Placental pericyte (primary cell): Measurements from ENCODE around the gene COQ10B. TPM values are rescaled to one million over a fixed set of nuclear protein-coding genes. Genes with fewer than 3 reads are reported as not detected.

Experiments used
- small RNA-seq: library from RNA; depleted of rRNA; stranded (forward); fragments of <200 nt; gene quantifications from one replicate; pipeline ENCODE3, GENCODE V24; 2012; ENCODE audit warnings: low replicate concordance
- total RNA-seq: library from RNA; depleted of rRNA; stranded (reverse); fragments of >200 nt; gene quantifications from 2 replicates; pipeline ENCODE4 v1.2.3, GENCODE V29; 2012

COQ10B gene
- total RNA-seq, result 41.6 and 68.9 TPM in 2 replicates

DNA sequence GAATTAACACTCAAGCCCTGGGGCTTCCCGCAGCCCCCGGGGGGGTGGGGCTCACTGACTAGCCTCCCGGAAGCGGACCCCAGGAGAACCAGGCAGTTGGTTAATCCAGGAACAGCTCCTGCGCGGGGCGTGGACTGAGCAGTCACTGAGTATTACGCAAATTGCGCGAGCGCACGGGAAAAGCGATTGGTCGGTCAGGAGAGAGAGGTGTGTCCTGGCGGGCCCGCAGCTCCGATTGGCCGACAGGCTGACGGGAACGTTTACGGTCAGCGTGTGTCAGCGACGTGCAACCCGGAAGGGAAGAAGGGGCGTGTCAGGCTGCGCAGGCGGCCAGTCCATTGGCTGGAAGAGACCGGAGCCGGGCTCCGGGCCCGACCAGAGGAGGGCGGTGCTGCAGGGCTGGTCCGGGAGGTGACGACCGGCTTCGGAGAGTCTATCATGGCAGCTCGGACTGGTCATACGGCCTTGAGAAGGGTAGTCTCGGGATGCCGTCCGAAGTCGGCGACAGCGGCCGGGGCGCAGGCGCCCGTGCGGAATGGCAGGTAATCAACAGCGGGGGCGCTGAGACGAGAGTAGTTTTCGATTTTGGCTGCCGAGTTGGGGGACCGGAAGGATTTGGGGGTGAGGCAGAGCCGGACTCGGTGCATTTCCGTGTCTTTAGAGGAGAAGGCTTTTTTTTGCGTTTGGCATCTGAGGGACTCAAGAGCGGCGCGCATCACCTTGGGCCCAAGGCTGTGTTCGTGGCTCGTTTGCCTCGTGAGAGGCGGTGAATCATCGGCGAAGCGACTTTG, at the start of gene COQ10B:
COQ10B (plus strand) TSS at position 430 of the 791 bp plus-strand sequence; CDS start at position 439, 9 bp downstream.

DNA sequence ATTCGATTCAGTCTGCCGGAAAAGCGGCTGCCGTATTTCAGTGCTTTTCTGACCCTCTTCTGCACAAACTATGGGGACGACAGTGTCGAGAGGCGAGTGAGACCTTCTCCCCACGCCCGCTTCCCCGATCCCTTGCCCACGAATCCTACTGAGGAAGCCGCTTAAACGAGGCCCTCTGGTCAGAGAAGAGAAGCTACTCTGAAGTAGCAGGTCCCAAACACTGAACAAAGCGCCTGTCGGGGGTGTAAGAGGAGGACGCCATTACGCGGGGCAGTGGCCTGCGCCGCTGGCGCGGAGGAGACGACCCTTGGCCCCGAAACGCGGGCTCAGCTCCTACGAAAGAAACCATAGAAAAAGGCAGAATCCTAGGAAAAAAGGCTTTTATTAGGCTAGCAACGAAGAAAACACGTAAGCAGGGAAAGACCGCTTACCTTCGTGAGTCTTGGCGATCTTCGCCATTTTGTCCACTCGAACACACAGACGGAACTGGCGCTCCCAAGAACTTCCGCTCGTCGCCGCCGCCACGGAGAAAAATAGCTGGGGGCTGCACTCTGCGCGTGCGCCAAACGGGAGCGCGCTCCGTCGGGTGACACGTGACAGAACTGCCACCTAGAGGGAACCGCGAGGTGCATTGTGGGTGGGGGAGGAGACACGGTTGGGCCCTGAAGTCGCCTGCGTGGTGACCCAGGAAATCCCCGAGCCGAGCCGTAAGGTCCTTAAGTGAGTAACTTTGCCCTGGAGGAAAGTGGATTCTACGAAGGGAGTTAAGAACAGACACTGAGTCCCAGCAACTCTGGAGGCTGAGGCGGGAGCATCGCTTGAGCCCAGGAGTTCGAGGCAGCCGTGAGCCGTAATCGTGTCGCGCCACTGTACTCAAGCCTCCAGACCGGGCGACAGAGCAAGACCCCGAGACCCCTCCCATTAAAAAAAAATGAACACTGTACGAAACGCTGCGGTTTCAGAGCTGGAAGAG, 18.5 kb upstream of the COQ10B start, which contains the start of gene SF3B1:
SF3B1 (minus strand) TSS at position 488 of the 973 bp plus-strand sequence; CDS start at position 459, 29 bp downstream.

DNA sequence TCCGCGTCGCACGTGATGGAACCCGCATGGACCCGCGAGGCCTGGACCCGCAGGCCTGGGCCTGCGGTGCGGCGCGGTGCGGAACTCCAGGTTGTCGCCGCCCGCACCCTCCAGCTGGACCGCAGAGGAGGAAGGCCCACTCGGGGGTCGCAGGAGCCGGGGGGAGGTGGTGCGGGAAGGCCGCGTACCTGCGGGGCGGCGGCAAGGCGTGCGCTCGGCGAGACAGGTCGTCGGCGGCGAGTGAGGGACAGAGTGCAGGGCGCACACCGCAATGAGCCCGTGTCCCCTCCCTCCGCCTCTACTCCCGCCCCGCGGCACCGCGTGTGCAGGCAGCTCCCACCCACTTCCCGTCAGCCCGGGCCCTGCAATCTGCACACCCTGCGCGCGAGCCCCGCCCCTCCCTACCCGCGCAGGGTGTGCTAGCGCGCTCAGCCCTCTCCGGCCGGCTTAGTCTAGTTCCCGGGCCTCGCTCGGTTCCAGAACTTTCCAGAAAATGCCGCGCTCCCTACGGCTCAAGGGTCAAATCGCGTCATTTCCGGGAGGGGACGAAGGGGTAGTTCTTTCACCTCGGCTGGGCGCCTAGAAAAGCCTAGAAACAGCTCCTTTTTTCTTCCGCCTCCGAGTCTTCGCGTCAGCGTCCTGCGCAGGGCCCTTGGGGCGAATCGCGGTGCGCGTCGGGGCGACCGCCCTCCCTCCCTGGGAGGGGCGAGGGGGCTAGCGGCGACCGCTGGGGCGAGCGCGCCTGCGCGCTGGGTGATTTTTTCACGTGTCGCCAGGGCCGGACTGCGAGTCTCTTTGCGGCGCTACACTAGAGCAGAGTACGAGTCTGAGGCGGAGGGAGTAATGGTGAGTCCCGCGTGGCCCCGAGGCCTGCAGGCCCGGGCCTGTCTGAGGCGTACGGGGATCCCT, 46.5 kb downstream of the COQ10B start, which contains the start of the genes HSPD1 and HSPE1:
HSPD1 (minus strand) TSS at position 247 of the 909 bp plus-strand sequence. CDS start 992 bp downstream, outside the sequence.
HSPE1 (plus strand) TSS at position 786 of the 909 bp plus-strand sequence; CDS start at position 844, 58 bp downstream.

DNA sequence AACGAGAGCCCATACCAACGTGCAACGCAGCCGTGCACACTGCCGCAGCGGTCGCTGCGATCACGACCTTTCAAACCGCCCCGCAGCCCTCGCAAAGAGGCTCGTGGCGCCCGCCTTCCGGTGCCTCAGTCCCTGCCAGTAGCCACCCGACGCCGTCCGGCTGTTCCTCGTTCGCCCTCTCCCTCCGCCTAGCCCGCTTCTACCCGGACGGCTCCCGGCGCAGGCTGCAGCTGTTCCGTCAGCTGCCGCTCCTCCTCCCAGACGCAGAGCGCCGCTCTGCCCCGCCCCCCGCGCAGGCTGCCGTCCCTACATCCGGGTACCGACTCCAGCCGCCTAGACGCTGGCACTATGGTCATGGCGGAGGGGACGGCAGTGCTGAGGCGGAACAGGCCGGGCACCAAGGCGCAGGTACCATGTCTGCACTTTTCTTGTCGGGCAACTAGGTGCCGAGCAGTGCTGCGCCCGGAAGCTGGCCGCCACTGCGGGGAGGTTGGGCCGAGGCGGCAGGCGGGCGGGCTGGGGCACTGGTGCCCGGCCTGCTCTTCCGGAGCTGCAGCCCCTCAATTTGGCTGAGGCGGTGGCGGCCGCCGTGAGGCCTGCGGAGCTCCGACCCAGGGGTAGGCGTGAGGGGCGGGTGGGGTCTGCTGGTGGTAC, 62.5 kb downstream of the COQ10B start, which contains the start of gene MOB4:
MOB4 (plus strand) TSS at position 328 of the 654 bp plus-strand sequence; CDS start at position 349, 21 bp downstream.

Small RNA genes within 50 kb of the gene (small RNA-seq; reads per million reads assigned to genes)
- gene RF00394 (not detected), gene RNU6-1029P (not detected)

Other genes with a start within 250 kb of the COQ10B start
- 3.1 and 11.5 TPM in 2 replicates for gene ANKRD44, start 142.8 kb upstream of the COQ10B start, total RNA-seq
- 267 and 291 TPM in 2 replicates for gene SF3B1, start 18.5 kb upstream of the COQ10B start, total RNA-seq
- gene HSPD1, start 46.3 kb downstream of the COQ10B start, total RNA-seq, result 220 and 229 TPM in 2 replicates
- 38.7 and 58.8 TPM in 2 replicates for gene HSPE1, start 46.8 kb downstream of the COQ10B start, total RNA-seq
- 21.0 and 41.7 TPM in 2 replicates for gene MOB4, start 62.5 kb downstream of the COQ10B start, total RNA-seq
- gene RFTN2, start 222.0 kb downstream of the COQ10B start, total RNA-seq, result 4.0 TPM in 1 of 2 replicates, not detected in the other